ENCODE results near the gene UFSP1.
"Not testable (repeated sequence)": the region's sequence is repeated elsewhere in the genome, so short reads cannot be mapped to it uniquely, and the experiment has no call there.

The UFSP1 gene

GRCh38 chr7:100914208-100914878, 24.8 kb upstream of the UFSP1 start:
- no peak for TF ChIP-seq CTCF (IDR thresholded peaks at IDR 0.05; ENCODE audit: extremely low read depth, missing control alignments)
- DNase-seq (ENCODE audit: low spot score): no peak

GRCh38 chr7:100911484-100911883, 22.0 kb upstream of the UFSP1 start:
- no peak for TF ChIP-seq CTCF (IDR thresholded peaks at IDR 0.05; ENCODE audit: extremely low read depth, missing control alignments)

GRCh38 chr7:100910443-100910842, 20.9 kb upstream of the UFSP1 start:
- DNase-seq (ENCODE audit: low spot score): not testable (repeated sequence)

More at GRCh38 chr7:100911484-100911883, 22.0 kb upstream of the UFSP1 start:
- DNase-seq (ENCODE audit: low spot score): no peak

- TF ChIP-seq CTCF (IDR thresholded peaks at IDR 0.05; ENCODE audit: extremely low read depth, missing control alignments): no peak
- DNase-seq (ENCODE audit: low spot score): no peak
Measured at GRCh38 chr7:100908512-100908911, 19.0 kb upstream of the UFSP1 start.

- no peak for DNase-seq (ENCODE audit: low spot score)
- no peak for TF ChIP-seq CTCF (IDR thresholded peaks at IDR 0.05; ENCODE audit: extremely low read depth, missing control alignments)
Measured at GRCh38 chr7:100902638-100903037, 13.1 kb upstream of the UFSP1 start.

- DNase-seq (ENCODE audit: low spot score): no peak
- no peak for TF ChIP-seq CTCF (IDR thresholded peaks at IDR 0.05; ENCODE audit: extremely low read depth, missing control alignments)
Measured at GRCh38 chr7:100901921-100902332, 12.4 kb upstream of the UFSP1 start.

GRCh38 chr7:100900978-100901377, 11.5 kb upstream of the UFSP1 start:
- no peak for DNase-seq (ENCODE audit: low spot score)
- no peak for TF ChIP-seq CTCF (IDR thresholded peaks at IDR 0.05; ENCODE audit: extremely low read depth, missing control alignments)

GRCh38 chr7:100899432-100899831, 9.9 kb upstream of the UFSP1 start:
- no peak for TF ChIP-seq CTCF (IDR thresholded peaks at IDR 0.05; ENCODE audit: extremely low read depth, missing control alignments)
- DNase-seq (ENCODE audit: low spot score): no peak

Measured in GM20000 (cell line).